Measurements from ENCODE around the gene DES. TPM values are rescaled to one million over a fixed set of nuclear protein-coding genes. Genes with fewer than 3 reads are reported as not detected.
A peak's percentile ranks its signal among the peaks of the same experiment; 100 is the strongest.

The DES gene
- total RNA-seq, 2 donors from 2014 or later = 1.1 to 3.5 TPM

GRCh38 chr2:219437690-219438206, 19.6 kb downstream of the DES start:
- no peak overlapping the region for H3K27ac Mint-ChIP-seq
- no peak for TF ChIP-seq CTCF (conservative IDR thresholded peaks at IDR 0.05)
- H3K4me3 ChIP-seq (ENCODE audit: low read length) = no peak overlapping the region
- H3K27me3 Mint-ChIP-seq (ENCODE audit: insufficient read depth) = peaks cover 39% of the 10 kb centered on the region
- H3K27me3 ChIP-seq (ENCODE audit: control insufficient read depth, insufficient read depth, low read length, poor library complexity, severe bottlenecking) = peaks cover 59% of the 10 kb centered on the region
- H3K27ac ChIP-seq (ENCODE audit: low read depth, low read length) = no peak overlapping the region
- no peak overlapping the region for H3K9ac ChIP-seq (ENCODE audit: extremely low read depth, low read length, poor library complexity, severe bottlenecking)
- no peaks in the 10 kb centered on the region for H3K36me3 Mint-ChIP-seq (ENCODE audit: low read depth)
- peaks cover 15% of the 10 kb centered on the region for H3K4me1 Mint-ChIP-seq
- H3K9me3 Mint-ChIP-seq = no peaks in the 10 kb centered on the region
- no peaks in the 10 kb centered on the region for H3K36me3 ChIP-seq (ENCODE audit: control insufficient read depth, insufficient read depth, low read length)
- H3K9me3 ChIP-seq (ENCODE audit: control insufficient read depth, low read length) = no peaks in the 10 kb centered on the region
- H3K4me3 Mint-ChIP-seq = no peak overlapping the region
- 71 to 93% methylated on average over 3 to 6 of the region's 6 CpGs for WGBS, 2 experiments (ENCODE audit: insufficient coverage in 1 of 2, insufficient read length in 1 of 2)
- peak; percentile 48 for DNase-seq
- H3K4me1 ChIP-seq (ENCODE audit: control insufficient read depth, insufficient read depth, low read length) = peaks cover 4% of the 10 kb centered on the region

GRCh38 chr2:219438453-219438852, 20.3 kb downstream of the DES start:
- H3K4me3 Mint-ChIP-seq = no peak overlapping the region

GRCh38 chr2:219439506-219439905, 21.3 kb downstream of the DES start:
- Mint-ChIP-seq H3K4me3 (no peak overlapping the region), H3K27ac (no peak overlapping the region), H3K36me3 (ENCODE audit: low read depth) (no peaks in the 10 kb centered on the region), H3K4me1 (peaks cover 13% of the 10 kb centered on the region), H3K27me3 (ENCODE audit: insufficient read depth) (peaks cover 48% of the 10 kb centered on the region), H3K9me3 (no peaks in the 10 kb centered on the region)
- H3K4me1 ChIP-seq (ENCODE audit: control insufficient read depth, insufficient read depth, low read length) = no peaks in the 10 kb centered on the region
- TF ChIP-seq CTCF (conservative IDR thresholded peaks at IDR 0.05) = no peak
- H3K4me3 ChIP-seq (ENCODE audit: low read length) = no peak overlapping the region
- H3K9me3 ChIP-seq (ENCODE audit: control insufficient read depth, low read length) = no peaks in the 10 kb centered on the region
- H3K9ac ChIP-seq (ENCODE audit: extremely low read depth, low read length, poor library complexity, severe bottlenecking) = no peak overlapping the region
- no peak overlapping the region for H3K27ac ChIP-seq (ENCODE audit: low read depth, low read length)
- WGBS, 2 experiments (ENCODE audit: insufficient coverage in 1 of 2, insufficient read length in 1 of 2) = 85 to 86% methylated on average over 6 of the region's 6 CpGs
- H3K27me3 ChIP-seq (ENCODE audit: control insufficient read depth, insufficient read depth, low read length, poor library complexity, severe bottlenecking) = peaks cover 59% of the 10 kb centered on the region
- no peaks in the 10 kb centered on the region for H3K36me3 ChIP-seq (ENCODE audit: control insufficient read depth, insufficient read depth, low read length)
- DNase-seq = peak; percentile 39

More at GRCh38 chr2:219438453-219438852, 20.3 kb downstream of the DES start:
- Histone ChIP-seq H3K27ac (ENCODE audit: low read depth, low read length) (no peak overlapping the region), H3K4me3 (ENCODE audit: low read length) (no peak overlapping the region), H3K9ac (ENCODE audit: extremely low read depth, low read length, poor library complexity, severe bottlenecking) (no peak overlapping the region), H3K27me3 (ENCODE audit: control insufficient read depth, insufficient read depth, low read length, poor library complexity, severe bottlenecking) (peaks cover 66% of the 10 kb centered on the region), H3K9me3 (ENCODE audit: control insufficient read depth, low read length) (no peaks in the 10 kb centered on the region), H3K36me3 (ENCODE audit: control insufficient read depth, insufficient read depth, low read length) (no peaks in the 10 kb centered on the region), H3K4me1 (ENCODE audit: control insufficient read depth, insufficient read depth, low read length) (peaks cover 4% of the 10 kb centered on the region)
- Mint-ChIP-seq H3K36me3 (ENCODE audit: low read depth) (no peaks in the 10 kb centered on the region), H3K9me3 (no peaks in the 10 kb centered on the region), H3K27me3 (ENCODE audit: insufficient read depth) (peaks cover 46% of the 10 kb centered on the region), H3K27ac (no peak overlapping the region), H3K4me1 (peaks cover 18% of the 10 kb centered on the region)
- no peak for TF ChIP-seq CTCF (conservative IDR thresholded peaks at IDR 0.05)
- 92 to 93% methylated on average over 4 of the region's 4 CpGs for WGBS, 2 experiments (ENCODE audit: insufficient coverage in 1 of 2, insufficient read length in 1 of 2)
- no peak for DNase-seq

All from endodermal cell (in vitro differentiated cells).